Fibroblast of gingiva (primary cell): ENCODE data around the gene CLTCL1.
"Not testable (repeated sequence)": the region's sequence is repeated elsewhere in the genome, so short reads cannot be mapped to it uniquely, and the experiment has no call there.

Experiments used
- DNase-seq: peaks from one replicate; pipeline ENCODE4 v3.0.0-alpha.2; 2011; ENCODE audit warnings: low read depth

The CLTCL1 gene

DNA sequence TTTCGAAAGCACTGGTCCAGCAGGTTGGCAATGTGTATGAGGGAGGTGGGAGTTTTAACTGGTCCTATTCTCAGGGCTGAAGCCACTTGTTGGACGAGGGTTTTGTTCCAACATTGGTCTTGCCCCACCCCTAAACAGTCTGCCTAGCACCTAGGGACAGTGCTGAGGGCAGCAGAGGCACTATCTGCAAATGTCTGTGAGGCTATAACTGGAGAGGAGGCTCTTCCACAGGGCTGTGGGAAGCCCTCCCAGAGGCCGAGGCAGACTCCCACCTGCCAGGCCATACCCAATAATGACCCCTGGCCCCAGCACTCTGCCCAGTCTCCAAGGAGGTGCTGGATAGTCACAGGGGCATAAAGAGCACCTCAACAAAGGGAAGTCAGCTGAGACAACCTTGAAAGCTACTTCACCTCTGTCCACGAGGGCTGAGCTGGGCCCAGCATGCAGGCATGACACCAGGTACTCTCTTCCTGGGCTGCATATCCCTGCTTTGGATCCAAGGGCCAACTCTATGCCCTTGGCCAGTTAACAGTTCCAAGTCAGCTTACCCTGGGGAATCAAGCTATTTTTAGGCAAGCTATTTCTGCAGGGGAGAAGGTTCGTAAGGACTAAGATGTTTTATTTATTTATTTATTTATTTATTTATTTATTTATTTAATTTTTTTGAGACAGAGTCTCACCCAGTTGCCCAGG is 72.8 kb downstream of the CLTCL1 start:
- DNase-seq = no peak

DNA sequence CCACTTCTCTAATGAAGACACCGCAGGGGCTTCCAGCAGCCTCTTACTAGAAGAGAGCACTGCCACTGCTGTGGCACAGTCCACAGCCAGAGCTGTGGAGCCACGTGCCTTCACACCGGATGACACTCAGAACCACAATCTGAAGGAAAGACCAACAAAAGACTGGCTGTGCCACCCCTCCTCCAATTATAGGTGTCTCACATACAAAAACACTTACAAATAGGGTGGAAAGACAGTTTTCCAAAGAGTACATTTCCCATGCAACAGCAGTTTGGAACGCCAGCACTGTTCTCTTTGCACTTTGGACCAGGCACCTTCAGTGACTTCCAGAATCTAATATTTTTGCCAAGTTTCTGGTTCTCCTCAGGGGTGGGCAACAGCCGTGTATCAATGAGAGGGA is 74.9 kb downstream of the CLTCL1 start:
- no peak for DNase-seq

DNA sequence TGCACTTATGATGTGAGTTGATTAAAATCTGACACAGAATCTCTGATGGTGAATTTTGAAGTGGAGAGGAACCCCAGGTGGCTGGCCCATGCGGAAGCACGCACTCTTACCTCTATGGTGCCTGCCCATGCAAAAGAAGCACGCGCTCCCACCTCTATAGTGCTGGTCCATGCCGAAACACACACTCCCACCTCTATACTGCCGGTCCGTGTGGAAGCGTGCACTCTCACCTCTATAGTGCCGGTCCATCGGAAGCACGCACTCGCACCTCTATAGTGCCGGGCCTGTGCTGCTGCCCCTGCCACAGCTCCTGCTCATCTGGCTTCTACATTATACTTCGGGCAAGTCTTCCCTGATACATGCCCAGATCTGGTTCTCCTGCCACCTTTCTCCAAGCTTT is 76.2 kb downstream of the CLTCL1 start:
- DNase-seq = no peak

DNA sequence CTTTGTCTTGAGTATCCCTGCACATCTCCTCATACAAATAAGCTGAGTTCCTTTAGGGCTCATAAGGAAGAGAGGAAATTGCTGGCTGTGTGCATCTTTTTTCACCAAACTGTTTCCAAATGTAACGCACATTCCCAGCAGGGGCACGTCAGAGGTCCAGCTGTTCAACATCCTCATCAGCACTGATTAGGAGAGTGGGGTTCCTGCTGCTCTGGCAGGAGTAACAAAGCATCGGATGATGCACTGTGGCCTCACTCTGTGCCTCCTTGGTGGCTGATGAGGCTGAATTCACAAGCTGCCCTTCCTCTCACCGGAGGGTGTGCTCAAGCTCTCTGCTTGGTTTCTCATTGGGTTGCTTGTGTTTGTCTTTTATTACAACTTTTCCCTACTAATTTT is 77.4 kb downstream of the CLTCL1 start:
- DNase-seq = no peak

DNA sequence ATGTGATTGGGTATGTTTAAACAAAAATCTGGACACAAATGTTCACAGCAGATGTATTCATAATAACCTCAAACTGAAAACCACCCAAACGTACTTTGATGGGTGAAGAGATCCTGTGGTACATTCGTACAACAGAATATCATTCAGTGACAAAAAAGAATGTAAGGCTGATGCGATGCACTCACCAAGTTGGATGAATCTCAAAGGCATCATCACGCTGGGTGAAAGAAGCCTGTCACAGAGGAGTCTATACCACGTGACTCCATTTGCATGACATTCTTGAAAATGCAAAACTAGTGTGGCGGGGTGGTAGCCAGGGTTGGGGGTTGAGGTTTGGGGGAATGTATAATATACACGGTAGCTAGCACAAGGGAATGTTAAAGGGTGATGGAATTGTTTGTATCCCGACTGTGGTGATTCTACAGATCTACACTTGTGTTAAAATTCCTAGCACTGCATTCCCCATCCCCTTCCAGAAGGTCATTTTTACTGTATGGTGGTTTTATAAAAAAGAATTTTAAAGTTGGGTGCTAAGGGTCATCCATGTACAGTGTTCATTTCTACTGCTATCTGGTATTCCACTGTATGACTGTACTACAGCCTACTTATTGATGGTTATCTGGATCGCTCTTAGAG is 78.0 kb downstream of the CLTCL1 start:
- DNase-seq = no peak

DNA sequence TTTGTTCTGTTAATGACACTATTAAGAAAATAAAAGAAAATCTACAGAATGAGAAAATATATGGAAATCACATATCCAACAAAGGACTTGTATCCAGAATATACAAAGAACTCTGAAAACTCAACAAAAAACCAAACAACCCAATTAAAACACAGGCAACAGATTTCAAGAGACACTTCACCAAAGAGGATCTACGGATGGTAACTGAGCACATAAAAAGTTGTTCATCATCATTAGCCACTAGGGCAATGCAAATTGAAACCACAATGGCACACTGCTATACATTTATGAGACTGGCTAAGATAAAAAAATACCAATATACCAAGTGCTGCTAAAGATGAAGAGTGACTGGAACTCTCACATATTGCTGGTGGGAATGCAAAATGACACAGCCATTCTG is 78.5 kb downstream of the CLTCL1 start:
- no peak for DNase-seq

DNA sequence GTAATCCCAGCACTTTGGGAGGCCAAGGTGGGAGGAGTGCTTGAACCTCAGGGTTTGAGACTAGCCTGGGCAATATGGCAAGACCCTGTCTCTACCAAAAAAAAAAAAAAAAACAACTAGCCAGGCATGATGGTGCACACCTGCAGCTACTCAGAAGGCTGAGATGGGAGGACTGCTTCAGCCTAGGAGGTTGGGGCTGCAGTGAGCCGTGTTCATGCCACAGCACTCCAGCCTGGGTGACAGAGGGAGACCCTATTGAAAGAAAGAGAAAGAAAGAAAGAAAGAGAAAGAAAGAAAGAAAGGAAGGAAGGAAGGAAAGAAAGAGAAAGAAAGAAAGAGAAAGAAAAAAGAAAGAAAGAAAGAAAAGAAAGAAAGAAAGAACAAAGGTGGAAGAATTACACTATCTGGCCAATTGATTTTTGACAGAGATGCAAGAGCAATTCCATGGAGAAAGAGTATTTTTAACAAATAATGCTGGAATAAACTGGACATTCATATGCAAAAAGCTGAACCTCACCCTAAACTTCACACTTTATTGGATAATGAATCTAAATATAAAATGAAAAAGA is 79.1 kb downstream of the CLTCL1 start:
- no peak for DNase-seq

DNA sequence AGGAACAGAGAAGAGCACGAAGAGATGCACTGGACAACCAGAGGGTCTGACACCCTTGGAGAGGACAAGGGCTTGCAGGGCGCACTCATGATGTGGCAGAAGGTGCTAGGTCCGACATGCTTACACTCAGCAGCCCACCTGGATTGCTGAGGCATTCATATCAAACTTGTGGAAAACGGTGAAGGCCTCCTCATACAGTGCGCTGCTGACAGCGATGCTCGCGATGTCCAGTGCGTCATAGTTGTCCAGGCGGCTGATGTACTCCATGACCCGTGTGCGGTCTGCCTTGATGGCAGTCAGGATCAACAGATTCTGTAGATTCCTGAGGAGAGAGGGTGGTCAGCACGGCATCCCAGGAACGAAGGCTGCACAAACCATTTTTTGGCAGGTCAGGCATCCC is 81.3 kb downstream of the CLTCL1 start:
- no peak for DNase-seq

DNA sequence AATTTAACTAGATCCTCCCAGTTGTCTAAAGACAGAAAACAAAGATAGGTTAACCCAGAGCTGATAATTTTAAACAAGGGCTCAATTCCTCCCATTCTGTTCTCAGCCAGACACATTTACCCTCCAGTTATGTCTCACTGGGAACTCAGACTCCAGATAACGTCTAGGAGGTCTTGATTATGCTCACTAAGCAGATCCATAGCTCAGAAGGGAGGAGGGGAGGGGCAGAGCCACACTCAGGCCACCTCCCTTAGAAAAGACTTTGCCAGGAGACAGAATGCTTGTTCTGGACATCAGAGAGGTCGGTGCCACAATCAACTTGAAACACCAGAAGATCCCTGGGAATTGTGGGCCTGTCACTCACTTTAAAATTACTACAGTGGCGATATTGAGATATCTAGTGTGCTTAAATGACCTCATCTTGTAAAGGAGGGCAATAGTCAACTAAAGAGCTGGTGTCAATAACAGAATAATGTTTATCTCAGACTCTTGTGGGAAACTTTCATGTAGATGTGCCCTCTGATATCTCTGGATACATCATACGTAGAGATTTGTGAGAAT is 83.2 kb downstream of the CLTCL1 start:
- DNase-seq = no peak

DNA sequence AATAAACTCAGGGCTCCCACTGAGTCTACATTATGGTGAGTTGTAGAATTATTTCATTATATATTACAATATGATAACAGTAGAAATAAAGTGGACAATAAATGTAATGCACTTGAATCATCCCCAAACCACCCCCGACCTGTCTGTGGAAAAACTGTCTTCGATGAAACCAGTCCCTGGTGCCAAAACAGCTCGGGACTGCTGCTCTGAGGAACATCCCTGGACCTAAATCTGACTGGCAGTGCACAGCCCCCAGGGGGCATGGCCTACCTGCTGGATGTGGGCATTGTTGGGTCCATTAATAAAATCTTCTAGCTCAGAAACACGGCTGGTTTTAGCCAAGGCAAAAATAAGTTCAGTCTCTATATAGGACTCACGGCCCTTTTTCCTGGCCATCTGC is 83.6 kb downstream of the CLTCL1 start:
- no peak for DNase-seq

DNA sequence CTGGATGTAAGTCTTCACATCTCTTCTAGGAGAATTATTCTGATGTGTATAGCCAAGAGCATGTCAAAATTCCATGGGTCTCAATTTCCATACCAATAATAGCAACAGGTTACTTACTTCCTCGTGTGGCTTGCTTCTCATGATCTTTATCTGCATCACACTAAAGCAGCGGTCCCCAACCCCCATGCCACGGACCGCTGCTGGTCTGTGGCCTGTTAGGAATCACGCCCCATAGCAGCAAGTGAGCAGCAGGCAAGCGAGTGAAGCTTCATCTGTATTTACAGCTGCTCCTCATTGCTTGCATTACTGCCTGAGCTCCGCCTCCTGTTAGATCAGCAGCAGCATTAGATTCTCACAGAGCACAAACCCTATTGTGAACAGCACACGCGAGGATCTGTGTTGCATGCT is 84.1 kb downstream of the CLTCL1 start:
- no peak for DNase-seq

DNA sequence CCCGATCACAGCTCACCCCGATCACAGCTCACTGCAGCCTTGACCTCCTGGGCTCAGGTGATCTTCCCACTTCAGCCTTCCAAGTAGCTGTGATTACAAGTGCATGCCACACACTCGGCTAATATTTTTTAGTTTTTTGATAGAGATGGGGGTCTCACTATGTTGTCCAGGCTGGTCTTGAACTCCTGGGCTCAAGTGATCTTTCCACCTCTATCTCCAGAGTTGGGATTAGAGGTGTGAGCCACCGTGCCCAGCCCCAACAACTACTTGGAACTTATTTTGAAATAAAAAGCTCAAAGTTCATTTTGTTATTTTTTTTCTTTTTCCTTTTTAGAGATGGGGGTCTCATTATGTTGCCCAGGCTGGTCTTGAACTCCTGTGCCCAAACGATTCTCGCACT is 85.2 kb downstream of the CLTCL1 start:
- no peak for DNase-seq

DNA sequence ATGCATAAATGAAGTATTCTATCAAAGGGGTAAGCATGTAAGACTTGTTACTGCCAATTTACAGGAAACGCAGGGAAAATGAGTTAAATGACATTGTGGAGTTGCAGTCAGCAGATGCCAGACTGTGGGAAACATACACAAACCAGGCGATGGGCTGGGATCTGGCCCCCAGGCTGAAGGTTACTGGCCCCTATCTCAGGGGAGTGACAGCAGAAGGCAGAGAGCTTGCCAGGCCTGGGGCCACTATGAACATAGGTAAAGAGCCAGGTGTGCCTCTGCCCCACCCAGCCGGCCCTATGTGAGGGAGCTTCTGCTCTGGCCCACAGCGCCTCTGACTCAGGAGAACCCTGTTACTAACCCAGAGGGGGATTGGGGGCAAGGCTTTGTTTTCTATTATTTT is 86.9 kb downstream of the CLTCL1 start:
- no peak for DNase-seq

DNA sequence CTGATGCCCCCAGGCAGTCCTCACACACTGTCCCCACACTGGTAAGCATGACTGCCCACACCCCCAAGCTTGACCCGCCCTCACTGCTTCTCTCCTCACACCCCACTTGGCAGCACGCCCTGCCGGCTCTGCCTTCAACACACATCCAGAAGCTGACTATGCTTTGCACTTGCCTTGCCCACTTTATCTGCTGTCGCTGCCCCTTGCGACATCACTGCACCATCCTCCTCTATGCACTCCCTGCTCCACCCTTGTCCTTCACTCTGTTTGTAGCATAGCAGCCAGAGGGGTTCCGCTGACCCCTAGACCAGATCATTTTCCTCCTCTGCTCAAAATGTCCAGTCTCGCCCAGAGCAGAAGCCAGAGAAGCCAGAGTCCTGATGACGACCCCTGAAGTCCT is 87.7 kb downstream of the CLTCL1 start:
- no peak for DNase-seq

DNA sequence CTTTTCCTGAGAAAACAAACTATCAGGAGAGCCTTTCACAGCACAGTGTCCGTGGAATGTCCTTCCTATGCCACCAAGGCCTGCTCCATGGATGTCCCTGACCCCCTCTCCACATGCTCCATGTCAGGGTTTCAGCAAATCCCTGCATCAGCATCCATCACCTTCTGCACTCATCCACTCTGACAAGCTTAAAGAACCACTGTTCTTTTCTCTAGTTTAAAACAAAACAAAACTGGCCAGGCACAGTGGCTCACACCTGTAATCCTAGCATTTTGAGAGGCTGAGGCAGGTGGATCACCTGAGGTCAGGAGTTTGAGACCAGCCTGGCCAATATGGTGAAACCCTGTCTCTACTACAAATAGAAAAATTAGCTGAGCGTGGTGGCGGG is 88.7 kb downstream of the CLTCL1 start:
- not testable (repeated sequence) for DNase-seq

DNA sequence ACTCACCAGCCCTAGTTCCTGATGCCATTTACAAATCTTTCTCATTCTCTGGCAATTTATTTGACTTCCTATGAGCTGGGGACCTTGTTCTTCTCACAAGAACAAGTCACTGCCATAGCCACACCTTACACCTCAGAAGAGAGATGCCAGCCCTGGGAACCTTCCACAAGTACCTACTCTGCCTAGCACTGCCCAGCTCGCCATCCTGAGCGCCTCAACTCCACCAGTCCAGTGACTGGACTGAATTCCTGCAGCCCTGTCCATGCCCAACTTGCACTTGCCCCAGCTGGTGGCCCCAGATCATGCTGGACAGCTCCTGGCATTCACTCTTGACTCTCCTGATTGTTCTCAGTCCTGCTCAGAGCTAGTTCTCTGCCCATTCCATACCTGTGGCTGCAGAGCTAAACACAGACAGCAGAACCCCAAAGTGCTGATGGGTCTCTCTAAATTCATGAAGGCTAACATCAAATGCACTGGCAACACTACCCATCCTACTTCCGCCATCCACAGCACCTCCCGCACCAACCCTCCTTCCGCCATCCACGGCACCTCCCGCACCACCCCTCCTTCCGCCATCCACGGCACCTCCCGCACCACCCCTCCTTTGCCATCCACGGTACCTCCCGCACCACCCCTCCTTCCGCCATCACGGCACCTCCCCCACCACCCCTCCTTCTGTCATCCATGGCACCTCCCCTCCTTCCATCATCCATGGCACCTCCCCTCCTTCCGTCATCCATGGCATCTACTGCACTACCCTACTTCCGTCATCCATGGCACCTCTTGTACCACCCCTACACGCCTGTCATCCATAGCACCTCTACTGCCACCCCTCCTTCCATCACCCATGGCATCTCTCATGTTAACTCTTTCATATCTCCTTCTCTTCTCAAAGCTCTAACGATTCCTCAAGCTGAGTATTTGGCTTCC is 89.4 kb downstream of the CLTCL1 start:
- DNase-seq = no peak

DNA sequence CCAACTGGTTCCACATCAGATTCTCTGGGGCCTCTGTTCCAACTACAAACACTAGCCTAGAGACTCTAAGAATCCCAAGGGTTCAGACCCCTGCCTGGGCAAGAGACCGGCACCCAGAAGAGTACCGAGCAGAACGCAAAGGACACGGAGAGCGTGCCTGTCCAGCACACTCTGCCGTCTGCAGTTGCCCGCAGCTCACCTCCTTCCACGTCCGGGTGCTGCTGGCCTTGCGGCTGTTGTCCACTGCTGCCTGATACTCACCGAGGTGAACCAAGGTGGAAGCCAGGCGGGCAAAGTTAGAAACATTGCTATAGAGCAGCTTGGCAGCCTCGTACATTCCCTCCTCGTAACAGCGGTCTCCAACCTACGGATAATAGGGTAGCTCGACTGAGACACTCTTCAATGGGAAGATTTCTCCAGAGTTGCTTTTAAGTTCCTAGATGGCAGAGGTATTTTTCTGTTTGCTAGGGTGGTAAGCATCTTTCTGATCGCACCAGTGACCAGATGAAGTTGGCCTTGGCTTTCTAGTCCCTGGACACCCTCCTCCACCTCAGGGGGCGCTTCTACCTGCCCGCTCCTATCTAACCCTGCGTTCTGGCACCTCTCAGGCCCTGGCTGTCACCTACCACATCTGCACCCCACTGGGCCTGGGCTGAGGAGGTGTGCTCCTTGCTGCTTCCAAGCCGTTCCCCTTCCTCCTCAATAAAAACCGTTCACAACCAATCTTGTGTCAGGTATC is 90.2 kb downstream of the CLTCL1 start:
- DNase-seq = no peak

DNA sequence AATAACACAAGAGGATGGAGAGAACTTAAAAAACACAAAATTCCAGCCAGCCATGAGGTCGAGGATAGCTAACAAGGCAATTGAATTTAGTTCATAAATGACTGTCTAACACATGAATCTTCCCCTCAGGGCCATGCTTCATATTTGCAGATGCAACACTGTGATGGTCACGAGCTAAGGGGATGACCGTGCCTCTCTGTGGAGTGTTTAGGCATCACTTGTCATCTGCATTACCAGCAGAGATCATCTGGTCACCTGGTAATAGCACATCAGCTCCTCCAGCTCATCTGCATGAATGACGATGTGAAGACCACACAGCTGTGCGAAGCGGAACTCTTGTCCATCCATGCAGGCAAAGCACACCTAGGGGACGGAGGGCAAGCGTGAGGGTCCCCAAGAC is 92.0 kb downstream of the CLTCL1 start:
- DNase-seq = no peak

DNA sequence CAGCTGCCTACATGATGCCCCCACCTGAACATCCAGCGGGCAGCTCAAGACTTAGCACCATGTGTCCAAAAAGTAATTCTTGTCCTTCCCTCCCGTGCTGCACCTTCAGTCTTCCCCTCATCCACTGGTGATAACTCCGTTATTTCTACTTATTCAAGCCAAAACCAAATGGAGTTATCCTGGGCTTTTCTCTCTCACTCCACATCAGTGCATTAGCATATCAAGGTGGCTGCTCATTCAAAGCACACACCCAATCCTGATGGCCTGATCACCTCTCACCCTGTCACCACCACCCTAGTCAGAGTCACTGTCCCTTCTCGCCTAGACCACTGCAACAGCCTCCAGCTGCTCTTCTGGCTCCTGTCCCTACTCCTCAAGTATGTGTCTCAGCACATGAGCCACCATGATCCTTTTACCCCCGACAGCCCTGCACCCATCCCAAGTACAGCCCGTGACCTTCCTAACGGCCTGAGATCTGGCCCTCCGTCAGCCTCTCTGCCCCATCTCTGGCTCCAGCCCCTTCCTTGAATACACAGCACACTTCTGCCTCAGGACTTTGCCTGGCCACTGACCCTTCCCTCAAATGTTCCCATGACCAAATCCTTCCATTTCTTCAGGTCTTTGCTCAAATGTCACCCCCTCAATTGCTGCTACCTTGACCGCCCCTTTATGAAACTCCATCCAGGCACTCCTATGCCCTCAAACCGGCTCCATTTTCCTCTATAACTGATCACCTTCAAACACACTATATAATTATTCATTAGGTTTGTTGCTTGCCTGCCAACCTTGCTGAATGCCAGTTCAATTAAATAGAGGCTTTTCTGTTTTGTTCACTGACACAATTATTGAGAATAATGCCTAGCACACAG is 93.3 kb downstream of the CLTCL1 start:
- DNase-seq = no peak

DNA sequence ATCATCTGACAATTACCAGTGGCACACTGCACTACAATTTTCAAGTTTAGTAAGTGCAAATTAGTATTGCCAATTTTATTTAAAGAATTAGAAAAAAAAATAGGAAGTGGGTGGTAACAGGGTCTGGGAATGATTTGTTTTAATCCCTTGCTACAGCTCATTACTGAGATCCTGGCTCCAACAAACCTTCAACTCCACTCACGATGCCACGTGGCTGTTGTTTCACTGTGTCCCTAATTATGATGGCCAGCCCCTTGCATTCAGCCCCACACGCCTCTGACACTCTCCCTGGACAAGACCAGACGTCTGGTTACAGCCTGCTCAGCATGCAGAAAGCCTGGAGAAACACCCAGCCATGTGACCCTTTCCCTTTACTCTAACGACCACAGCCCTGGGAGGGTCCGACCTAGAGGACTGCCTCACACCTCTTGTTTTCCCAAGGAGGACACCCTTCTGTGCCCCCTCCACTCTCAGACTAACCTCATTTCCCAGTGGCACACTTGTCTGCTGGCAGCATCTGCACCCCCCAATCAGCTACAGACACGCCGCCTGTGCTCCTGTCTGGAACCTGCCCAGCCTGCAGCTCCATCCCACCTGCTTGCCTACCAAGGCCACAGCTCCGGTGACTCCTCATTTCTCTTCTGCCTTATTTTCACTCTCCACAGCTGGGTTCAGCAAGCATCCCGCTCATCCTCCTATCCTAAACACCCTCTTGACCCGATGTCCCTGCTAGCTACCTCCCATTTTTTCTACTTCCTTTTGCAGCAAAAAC is 94.5 kb downstream of the CLTCL1 start:
- DNase-seq = no peak
